GM21390 (cell line): ENCODE results near the gene DAB1.

Experiments
- ATAC-seq: cut with Tn5 transposase; IDR thresholded peaks from one replicate; pipeline ENCODE4 v1.9.1; 2021; ENCODE audit not compliant: unreplicated experiment

The DAB1 gene

DNA sequence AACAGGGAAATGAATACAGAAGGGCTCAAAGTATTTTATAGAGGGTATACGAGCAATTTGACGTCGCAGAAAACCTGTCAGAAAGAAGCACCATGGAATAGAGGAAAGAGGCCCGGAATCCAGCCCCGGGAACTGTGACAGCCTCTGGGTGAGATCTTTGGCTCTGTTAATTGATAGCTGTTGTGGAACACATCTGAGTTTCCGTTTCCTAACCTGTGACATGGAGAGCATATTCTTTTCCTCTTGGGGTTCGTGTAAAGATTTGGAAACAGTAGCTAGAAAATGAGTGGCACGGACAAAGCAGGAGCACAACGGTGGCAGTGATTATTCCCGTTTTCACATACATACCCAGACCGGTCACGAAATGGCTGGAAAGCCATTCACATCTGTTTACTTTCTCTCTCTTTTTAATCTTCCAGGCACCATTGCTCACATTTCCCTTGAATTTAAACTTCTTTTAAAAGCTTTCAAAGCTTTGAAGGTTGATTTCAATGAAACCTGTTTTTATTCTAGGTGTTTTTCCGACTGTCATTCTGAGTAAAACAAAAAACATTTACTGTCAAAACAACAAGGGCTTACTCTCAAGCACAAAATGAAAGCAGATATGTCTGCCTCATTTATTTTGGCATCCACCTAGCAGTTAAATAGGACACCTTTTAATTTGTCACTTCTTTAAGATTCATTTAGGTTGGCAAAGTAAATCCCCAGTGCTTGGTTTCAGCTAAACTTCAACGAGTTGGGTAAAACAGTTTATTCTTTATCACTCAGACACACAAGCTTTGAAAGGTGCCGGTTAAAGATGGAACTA is 431.3 kb downstream of the DAB1 start:
- ATAC-seq, result no peak

DNA sequence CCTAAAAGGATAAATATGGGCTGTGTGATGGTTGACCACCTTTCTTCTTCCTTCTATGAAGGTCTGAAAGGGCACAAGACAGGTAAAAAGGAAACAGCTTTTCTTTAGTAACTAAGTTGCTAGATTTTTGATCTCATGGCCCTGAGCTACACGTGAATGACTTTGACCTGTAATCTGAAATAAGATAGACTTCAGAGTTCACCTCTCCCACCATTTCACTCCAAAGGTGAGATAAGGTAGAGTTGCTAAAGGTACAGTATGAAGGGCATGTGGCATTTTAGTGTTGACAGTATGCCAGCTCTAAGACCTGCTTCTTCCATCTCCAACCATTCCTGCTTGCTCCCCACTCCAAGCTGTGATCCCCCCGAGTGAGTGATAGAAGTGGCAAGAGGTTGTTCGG is 432.3 kb downstream of the DAB1 start:
- ATAC-seq, result no peak

DNA sequence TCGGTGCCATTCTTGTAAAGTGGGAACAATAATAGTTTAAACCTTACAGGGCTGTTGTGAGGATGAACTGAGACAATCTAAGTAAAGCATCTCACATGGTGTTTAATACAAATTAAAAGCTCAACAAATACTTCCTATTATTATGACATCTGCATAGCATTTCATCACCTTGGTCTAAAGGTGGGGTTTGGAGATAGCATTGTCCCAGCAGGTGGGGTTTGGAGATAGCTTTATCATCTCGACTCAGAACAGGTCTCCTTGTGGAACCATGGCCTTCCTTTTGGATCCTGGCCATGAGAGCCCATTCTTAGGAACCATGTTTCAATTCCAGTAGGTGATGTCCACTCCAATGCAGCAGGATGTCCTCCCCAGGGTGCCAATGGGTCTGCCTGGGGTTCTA is 437.5 kb downstream of the DAB1 start:
- ATAC-seq, result no peak

DNA sequence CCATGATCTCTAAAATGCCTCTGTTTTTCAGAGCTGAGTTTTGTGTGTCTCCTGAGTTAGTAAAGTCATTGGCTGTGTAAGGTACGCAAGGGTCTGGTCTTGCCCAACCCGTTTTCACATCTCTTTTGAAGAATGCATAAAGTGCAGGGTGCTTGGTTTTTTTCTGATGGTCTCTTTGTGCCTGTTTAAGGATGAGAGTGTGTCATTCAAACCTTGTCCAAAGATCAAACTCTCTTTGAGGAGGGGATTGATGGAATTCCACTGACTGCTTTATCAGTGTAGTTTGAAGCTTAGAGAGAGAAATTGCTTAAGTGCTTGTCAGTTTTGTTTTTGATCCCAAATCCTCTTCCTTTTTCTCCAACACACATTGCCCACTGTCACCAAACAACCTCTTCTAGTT is 438.0 kb downstream of the DAB1 start:
- no peak for ATAC-seq

DNA sequence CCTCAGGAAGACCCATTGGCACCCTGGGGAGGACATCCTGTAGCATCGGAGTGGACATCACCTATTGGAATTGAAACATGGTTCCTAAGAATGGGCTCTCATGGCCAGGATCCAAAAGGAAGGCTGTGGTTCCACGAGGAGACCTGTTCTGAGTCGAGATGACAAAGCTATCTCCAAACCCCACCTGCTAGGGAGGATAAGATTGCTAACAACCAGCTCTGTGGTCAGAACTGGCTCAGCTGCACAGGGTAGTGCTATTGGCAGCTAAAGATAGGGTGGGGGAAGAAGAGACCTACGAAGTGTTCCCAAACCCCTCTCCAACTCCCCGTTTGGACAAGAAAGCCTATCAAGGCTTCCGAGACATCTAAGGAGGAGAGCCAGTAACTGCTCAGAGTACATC is 440.4 kb downstream of the DAB1 start:
- no peak for ATAC-seq

DNA sequence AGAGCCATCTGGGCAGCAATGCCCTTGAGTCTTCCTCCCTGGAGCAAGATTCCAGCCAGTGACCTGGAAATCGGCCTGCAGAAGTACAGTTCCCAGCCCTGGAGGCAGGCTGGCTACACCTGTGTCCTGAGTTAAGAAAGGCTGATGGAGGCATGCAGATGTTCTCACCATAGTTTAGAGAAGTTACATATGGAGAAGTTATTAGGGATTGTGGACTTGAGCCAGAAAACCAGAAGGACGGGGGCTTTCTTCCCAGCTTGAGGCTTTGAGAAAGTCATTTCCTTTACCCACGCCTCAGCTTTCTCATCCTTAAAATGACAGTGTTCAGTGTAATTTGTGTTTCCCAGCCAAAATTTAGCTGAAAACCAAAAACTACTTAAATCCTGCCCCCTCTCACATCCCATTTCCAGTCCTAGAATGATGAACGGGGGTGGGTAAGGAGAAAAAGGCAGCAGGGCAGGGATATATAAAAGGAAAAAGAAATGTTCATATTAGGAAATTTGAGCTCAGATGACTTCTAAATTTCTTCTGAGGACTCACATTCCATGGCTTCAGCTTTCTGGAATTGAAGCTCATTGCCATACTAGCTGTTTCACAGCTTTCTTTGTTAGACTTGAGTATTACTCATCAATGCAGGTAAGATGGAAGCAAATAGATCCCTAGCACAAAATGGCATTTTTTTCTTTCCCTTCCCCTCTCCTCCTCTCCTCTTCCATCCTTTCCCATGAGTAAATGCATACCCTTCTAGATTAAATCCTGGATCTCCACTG is 443.7 kb downstream of the DAB1 start:
- no peak for ATAC-seq

DNA sequence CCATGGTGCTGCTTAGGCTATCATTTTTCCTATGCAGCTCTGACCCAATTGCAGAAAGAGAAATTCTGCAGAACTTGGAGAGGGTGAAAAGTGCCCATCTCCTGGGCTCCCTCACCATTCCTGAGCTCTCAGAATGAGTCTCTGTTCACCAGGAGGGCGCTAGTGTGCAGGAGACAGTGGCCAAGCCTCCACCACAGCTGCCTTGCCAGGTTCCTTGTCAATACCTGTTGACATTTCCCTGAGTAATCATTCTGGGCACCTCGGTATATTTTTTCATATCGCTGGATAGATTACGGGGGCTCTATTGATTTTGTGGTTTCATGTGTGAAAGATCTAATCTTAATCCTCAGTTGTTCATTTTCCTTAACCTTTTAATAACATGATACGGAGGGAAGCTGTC is 445.0 kb downstream of the DAB1 start:
- no peak for ATAC-seq

DNA sequence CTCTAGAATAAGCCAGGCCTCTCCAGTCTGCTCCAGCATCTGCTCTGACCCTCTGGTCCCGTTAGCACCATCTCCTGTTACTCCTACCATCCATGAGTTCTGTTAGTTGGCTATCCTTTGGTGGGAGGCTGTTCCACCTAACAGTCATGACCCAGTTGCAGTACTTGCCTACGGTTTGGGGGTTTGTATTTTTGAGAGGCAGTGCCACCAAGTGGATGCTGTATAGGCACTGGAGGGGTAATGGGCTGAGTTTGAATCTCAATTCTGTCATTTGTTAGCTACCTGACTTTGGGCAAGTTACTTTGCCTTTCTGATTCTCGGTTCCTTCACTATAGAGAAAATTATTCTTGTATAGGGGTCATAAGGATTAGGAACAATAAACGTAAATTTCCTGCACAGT is 445.9 kb downstream of the DAB1 start:
- ATAC-seq, result no peak

DNA sequence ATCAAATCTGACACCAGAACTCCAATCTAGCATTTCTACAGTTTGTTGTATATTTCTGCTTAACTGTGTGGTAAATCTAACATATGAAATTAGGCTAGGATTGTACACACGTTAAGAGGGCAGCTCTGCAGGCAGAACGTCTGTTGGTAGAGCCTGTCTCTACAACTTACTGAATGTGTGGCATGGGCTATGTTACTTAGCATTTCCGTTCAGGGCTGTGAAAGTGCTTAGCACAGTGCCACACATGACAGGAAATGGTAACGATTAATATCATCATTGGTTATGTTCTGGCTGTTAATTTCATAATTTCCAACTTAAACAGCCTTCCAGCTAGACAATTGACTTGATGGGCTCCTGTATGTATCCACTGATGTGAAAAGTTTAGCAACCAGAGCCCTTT is 448.4 kb downstream of the DAB1 start:
- no peak for ATAC-seq

DNA sequence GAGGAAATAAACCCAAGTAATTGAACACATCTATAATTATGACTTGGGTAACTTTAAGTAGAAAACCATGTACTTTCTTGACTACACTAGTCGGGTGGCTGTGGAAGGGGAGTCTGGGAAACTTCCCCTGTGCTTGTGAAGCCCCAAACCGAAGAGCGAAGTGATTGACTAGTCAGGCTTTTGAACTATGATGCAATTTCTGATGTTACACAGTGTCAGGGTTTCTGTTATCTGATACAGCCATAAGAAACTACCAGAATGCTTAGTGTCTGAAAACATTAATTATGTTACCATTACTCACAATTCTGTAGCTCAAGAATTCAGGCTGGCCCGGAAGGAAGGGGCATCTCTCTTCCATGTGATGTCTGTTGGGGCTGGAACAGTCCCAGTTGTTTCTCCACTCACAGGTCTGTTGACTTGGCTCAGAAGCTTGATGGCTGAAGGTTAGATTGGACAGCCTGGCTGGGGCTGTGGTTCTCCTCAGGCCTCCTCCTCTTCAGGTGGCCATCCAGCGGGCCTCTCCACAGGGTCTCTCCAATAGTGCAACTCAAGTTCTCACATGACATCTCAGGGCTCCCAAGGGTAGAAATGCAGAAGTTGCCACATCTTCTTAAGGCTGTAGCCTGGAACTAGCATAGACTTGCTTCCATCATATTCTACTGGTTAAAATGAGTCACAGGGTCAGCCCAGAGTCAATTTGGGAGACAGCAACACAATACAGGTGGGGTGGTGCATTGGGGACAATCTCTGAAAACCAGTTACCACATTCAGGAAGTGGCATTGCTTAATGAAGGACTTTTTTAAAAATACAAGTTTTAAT is 449.7 kb downstream of the DAB1 start:
- no peak for ATAC-seq

DNA sequence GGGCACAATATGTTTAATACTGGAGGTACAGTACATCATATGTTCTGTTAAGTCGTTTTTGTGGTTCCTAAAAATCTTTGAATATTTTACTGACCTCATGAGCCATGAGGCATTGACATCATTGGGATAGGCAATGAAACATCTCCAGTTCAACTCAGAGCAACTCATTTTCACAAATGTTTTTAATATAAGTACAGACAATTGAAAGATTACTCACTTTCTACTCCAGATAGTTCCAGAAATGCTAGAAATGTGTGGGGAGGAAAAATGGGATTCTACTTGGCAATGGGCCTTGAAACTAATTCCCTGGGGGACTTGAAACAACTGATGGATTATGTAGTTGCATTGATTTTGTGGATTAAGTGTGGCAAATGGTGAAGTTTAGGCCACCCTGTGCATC is 450.9 kb downstream of the DAB1 start:
- ATAC-seq, result no peak

DNA sequence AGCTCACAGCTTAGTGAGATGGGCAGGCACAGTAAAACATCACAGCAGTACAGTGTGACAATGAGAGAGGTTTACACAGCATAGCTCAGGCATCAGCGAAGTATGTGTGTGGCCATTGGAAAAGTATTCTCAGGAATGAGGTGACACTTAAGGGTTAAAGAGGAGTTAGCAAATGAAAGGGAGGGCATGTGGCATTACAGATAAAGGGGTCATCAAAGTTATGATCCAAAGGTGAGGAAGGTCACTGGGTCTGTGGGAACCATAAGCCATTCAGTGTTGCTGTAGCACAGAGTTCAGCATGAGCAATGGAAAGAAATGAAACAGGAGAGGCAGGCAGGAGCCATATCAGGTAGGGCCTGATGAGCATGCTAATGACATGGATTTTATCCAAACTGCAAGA is 453.6 kb downstream of the DAB1 start:
- ATAC-seq, result no peak

DNA sequence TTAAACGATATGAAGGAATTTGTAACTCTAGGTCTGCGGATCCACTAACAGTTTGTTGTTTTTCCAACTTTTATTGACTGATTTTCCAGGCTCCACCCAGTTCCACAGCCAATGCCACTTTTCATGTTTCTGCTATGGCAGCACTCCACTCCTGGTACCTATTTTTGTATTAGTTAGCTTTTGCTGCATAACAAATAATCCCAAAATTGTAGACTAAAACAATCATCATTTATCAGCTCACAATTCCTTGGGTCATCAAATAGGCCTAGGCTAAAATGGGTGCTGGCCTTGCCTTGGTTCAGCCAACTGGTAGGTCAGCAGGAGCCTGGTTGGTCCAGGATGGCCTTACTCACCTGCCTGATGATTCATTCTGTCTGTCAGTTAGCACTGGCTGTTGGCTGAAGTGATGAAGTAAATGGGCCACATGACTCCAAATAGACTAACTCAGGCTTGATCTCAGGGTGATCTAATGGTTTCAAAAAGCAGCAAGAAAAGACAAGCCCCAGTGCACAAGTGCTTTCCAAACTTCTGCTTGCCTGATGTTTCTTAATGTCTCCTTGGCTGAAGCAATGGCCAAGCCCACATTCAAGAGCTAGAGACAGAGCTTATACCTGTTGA is 454.9 kb downstream of the DAB1 start:
- no peak for ATAC-seq

DNA sequence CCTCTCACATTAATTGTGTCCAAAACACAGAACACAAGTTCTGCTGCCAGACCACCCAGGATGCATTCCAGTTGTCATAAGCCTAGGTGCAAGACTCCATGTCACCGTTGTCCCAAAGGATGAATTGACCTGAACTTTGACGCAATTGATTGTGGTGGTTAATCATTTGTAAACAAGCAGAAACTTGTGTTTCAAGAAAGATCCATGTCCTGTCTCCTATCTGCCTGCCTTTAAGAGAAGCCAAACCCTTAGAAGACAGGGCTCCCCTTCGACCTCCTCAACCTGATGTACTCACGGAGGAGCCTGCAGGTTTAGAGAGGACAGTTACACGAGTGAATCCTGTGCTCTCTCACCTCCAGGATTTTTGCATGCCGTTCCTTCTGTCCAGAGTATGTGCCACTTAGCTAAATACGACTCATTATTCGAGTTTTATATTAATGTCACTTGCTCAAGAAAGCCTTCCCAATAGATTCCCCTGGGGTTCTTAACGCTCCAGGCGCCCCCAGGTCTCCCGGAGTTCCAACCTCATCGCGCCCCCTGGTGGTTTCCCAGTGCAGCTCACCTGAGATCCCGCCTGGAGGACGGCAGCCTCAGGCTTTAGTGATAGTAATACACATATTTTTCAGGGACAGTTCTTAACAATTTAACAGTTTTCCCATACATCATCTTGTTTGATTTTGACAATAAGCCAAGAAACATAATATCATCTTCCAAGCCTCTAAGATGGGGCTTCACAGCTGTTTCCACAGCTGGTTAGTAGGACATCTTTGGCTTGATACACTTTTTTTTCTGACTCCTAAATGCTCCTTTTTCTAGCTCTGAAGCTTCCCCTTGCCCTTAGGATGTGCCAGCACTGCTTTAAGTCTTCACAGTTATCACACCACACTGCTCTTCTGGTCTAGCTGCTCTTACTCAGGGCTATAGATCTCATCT is 455.7 kb downstream of the DAB1 start:
- no peak for ATAC-seq

DNA sequence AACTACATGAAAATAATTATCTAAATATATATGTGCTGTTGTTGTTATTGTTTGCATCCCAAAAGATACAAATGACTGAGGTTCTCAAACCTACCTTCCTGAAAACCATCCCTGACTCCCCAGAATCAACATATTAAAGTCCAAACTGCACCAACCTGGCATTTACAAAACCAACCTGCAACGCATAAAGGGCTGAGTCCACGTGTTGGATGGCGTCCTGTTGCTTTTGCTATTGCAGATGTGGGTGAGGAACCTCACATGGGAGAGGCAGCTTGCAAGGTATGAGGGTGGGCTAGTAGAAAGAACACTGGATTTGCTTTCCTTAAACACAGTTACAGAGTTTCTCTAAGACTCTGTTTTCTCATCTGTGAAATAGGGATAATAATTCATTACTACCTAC is 456.5 kb downstream of the DAB1 start:
- no peak for ATAC-seq

DNA sequence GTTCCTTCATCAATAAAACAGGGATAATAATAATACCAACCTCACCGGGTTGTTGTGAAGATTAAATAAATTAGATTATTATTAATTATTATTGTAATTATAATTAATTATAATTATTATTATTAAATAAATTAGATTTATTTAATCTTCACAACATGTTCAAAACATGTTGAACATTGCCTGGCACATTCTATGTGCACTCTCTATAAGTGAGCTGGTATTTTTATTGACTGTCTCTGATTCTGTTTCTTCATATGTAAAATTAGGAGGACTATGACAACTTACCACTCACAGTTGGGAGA is 457.2 kb downstream of the DAB1 start:
- ATAC-seq, result no peak

DNA sequence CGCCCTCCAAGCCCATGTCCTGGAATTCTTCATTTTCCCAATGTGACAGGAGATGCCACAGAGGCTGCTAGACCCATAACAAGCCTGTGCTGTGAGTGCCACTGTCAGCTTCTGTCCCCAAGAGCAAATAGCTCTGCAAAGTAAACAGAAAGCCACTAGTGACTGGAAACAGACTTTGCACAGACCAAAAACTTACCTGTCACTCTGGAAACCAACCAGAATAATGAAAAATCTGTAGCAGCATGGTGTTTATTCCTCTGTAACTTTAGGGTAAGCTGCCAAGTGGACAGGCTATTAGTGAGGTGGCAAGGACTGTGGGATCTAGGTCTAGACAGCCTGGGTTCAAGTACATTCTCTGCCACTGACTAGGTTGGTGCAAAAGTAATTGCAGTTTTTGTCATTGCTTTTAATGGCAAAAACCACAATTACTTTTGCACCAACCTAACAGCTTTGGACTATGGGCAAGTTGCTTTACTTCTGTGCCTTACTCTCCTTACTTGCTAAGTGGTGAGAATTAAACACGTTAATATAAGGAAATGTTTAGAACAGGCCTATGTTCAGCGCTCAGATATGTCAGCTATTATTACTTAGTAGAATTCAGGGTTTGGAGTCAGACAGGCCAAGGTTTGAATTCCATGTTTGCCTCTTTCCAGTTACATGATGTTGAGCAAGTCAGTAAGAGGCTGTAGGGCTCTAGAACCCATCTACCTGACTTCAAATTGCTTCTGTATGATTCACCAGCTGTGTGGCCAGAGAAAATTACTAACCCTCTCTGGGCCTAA is 457.8 kb downstream of the DAB1 start, which contains the start of gene C8B:
TSS of gene C8B (minus strand) at position 100 of the 782 bp plus-strand sequence. CDS start at position 33, 67 bp downstream.
- ATAC-seq, result no peak

DNA sequence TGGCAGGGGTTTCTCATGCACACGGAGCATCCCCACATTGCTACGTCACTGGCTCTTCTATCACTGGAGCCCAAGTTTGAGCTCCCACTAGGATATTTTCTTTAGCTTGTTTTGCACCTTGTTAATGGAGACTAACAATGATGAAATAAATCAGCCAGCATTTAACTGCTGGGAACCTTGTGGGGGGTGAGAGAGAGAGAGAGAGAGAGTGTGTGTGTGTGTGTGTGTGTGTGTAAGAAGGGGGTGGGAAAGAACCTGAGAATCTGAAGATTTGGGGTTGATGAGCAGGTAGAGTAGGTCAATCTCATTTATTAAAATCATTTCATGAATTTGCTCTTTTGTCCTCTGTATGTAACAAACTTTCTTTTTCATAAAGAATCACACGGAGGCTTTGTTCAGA is 458.7 kb downstream of the DAB1 start:
- no peak for ATAC-seq

DNA sequence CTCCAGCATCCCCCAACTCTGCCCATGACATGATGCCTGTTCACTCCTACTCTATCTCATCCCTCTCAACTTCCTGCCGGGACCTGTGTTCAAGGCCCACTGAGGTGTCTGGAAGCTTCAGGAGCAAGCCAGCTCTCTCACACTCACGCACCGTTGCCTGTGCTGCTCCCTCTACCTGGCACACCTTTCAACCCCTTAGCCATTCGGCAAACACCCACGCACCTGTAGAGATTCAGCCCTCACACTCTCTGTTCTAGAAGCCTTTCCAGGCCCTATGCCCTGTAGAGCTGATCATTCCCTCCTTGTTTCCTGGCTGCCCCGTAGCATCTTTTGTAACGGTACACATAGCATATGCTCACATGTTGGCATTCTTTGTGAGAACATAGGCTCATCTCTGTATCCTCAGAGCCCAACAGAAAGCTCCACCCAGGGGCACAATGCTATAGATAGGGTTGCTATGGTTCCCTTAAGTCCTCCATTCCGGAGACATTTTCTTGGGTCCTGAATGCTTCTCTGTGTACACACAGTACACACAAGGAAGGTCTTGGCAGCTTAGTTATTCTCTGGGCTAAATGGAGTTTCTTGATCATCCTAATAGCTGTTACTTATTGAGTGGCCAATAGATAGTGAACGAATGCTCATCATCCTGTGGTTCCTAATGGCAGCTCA is 459.4 kb downstream of the DAB1 start:
- ATAC-seq, result no peak
